ENCODE results near the gene PITPNM3.

GRCh38 chr17:6569370-6570285, 13.3 kb upstream of the PITPNM3 start:
- TF ChIP-seq CTCF (IDR thresholded peaks at IDR 0.05) = no peak
- TF ChIP-seq POLR2A (IDR thresholded peaks at IDR 0.05) = no peak
